Fibroblast of lung (primary cell): ENCODE results near the gene CHURC1.

Experiments
- CTCF ChIP-seq, 2 donors: IDR thresholded peaks in 1 of 2; conservative IDR thresholded peaks in 1 of 2; 1 replicate in 1 of 2; 2 replicates in 1 of 2; pipeline ENCODE4 v1.5.1; 2011 to 2012; ENCODE audit warnings: low read length in 2 of 2, control low read depth in 1 of 2, inconsistent platforms in 1 of 2, low read depth in 1 of 2, mild to moderate bottlenecking in 1 of 2
- EZH2 ChIP-seq: IDR thresholded peaks from 2 replicates; pipeline ENCODE4 v1.5.1; 2012; ENCODE audit warnings: low read length, control low read depth, mild to moderate bottlenecking; ENCODE audit errors: missing control alignments

DNA sequence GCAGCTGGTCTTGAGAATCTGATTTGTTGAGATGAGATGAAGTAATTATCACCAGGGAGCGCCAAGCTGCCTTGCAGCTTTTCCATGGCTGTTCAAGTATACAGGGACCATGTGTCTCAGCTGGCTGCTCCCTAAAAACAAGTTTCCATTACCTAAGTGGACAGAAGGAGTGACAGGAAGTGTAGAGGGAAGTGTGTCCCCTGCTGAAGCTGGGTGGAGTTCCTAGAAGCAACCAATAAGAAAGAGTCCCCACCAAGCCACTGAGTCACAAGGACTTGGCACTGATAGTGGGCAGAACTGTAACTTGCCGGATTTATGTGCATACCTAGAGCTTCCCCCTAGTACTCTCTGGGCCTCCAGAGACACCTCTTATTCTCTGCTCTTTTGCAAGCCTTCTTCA, 29.8 kb downstream of the CHURC1 start:
- TF ChIP-seq CTCF (conservative IDR thresholded peaks at IDR 0.05 in 1 of 2, IDR thresholded peaks at IDR 0.05 in 1 of 2; ENCODE audit: low read depth in 1 of 2, low read length in 2 of 2) (no peak), EZH2 (no peak)
